ENCODE measurements around the gene SAGE1.

- TF ChIP-seq EZH2 (IDR thresholded peaks at IDR 0.05; ENCODE audit: insufficient read depth, low read length) (no peak), CTCF (IDR thresholded peaks at IDR 0.05; ENCODE audit: insufficient read depth, low read depth, low read length) (no peak)
Measured at GRCh38 chrX:135944486-135944885, 51.0 kb downstream of the SAGE1 start.
